Measurements from ENCODE around the gene VPS50.

Gene VPS50

GRCh38 chr7:93314449-93314848, 82.3 kb downstream of the VPS50 start:
- Histone ChIP-seq H4K20me1 (ENCODE audit: control insufficient read depth, insufficient read depth, low read depth, low read length) (no peaks in the 10 kb centered on the region), H3K27me3 (ENCODE audit: control insufficient read depth, low read length) (no peaks in the 10 kb centered on the region), H3F3A (ENCODE audit: control insufficient read depth, insufficient read depth) (0 out of 2 replicates have a peak, but pooled peaks cover 2% of the 10 kb centered on the region), H3K9me3 (ENCODE audit: control insufficient read depth, insufficient read depth, low read length) (no peaks in the 10 kb centered on the region), H3K9me2 (replicated peaks; ENCODE audit: control insufficient read depth, low read length) (no peaks in the 10 kb centered on the region), H3K36me3 (ENCODE audit: control insufficient read depth, low read length) (peaks cover 3% of the 10 kb centered on the region; the same call in 1 of the 2 replicates), H3K79me2 (ENCODE audit: control insufficient read depth, low read length) (no peaks in the 10 kb centered on the region), H3K4me3 (ENCODE audit: low read length) (no peak overlapping the region), H3K4me1 (ENCODE audit: control insufficient read depth, low read length) (no peaks in the 10 kb centered on the region), H3K27ac (ENCODE audit: low read depth, low read length) (no peak overlapping the region), H3K4me2 (ENCODE audit: low read length) (no peak overlapping the region)
- no peak for TF ChIP-seq EZH2phosphoT487 (IDR thresholded peaks at IDR 0.05; ENCODE audit: borderline replicate concordance, low read length)
- TF ChIP-seq, protein P1, sequence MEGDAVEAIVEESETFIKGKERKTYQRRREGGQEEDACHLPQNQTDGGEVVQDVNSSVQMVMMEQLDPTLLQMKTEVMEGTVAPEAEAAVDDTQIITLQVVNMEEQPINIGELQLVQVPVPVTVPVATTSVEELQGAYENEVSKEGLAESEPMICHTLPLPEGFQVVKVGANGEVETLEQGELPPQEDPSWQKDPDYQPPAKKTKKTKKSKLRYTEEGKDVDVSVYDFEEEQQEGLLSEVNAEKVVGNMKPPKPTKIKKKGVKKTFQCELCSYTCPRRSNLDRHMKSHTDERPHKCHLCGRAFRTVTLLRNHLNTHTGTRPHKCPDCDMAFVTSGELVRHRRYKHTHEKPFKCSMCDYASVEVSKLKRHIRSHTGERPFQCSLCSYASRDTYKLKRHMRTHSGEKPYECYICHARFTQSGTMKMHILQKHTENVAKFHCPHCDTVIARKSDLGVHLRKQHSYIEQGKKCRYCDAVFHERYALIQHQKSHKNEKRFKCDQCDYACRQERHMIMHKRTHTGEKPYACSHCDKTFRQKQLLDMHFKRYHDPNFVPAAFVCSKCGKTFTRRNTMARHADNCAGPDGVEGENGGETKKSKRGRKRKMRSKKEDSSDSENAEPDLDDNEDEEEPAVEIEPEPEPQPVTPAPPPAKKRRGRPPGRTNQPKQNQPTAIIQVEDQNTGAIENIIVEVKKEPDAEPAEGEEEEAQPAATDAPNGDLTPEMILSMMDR (IDR thresholded peaks at IDR 0.05; ENCODE audit: low read depth, low read length, poor library complexity, severe bottlenecking) = no peak

- Histone ChIP-seq H3K79me2 (ENCODE audit: control insufficient read depth, low read length) (no peaks in the 10 kb centered on the region), H3K4me3 (ENCODE audit: low read length) (no peak overlapping the region), H3K9me2 (replicated peaks; ENCODE audit: control insufficient read depth, low read length) (no peaks in the 10 kb centered on the region), H3K27me3 (ENCODE audit: control insufficient read depth, low read length) (no peaks in the 10 kb centered on the region), H3K9me3 (ENCODE audit: control insufficient read depth, insufficient read depth, low read length) (no peaks in the 10 kb centered on the region), H3K27ac (ENCODE audit: low read depth, low read length) (no peak overlapping the region), H3K4me1 (ENCODE audit: control insufficient read depth, low read length) (no peaks in the 10 kb centered on the region), H3K4me2 (ENCODE audit: low read length) (no peak overlapping the region), H4K20me1 (ENCODE audit: control insufficient read depth, insufficient read depth, low read depth, low read length) (no peaks in the 10 kb centered on the region), H3K36me3 (ENCODE audit: control insufficient read depth, low read length) (peaks cover 3% of the 10 kb centered on the region; the same call in 1 of the 2 replicates), H3F3A (ENCODE audit: control insufficient read depth, insufficient read depth) (0 out of 2 replicates have a peak, but pooled peaks cover 2% of the 10 kb centered on the region)
- TF ChIP-seq, protein P1 (IDR thresholded peaks at IDR 0.05; ENCODE audit: low read depth, low read length, poor library complexity, severe bottlenecking) = no peak
- no peak for TF ChIP-seq EZH2phosphoT487 (IDR thresholded peaks at IDR 0.05; ENCODE audit: borderline replicate concordance, low read length)
These were observed 83.7 kb downstream of the VPS50 start for GRCh38 chr7:93315896-93316295.

- no peaks in the 10 kb centered on the region for H3K4me1 ChIP-seq (ENCODE audit: control insufficient read depth, low read length)
- no peaks in the 10 kb centered on the region for H3K27me3 ChIP-seq (ENCODE audit: control insufficient read depth, low read length)
- TF ChIP-seq EZH2phosphoT487 (IDR thresholded peaks at IDR 0.05; ENCODE audit: borderline replicate concordance, low read length) = no peak
- TF ChIP-seq, protein P1 (IDR thresholded peaks at IDR 0.05; ENCODE audit: low read depth, low read length, poor library complexity, severe bottlenecking) = no peak
- peaks cover 3% of the 10 kb centered on the region; the same call in 1 of the 2 replicates for H3K36me3 ChIP-seq (ENCODE audit: control insufficient read depth, low read length)
- H3F3A ChIP-seq (ENCODE audit: control insufficient read depth, insufficient read depth) = 0 out of 2 replicates have a peak, but pooled peaks cover 2% of the 10 kb centered on the region
- no peaks in the 10 kb centered on the region for H4K20me1 ChIP-seq (ENCODE audit: control insufficient read depth, insufficient read depth, low read depth, low read length)
- H3K9me2 ChIP-seq (replicated peaks; ENCODE audit: control insufficient read depth, low read length) = no peaks in the 10 kb centered on the region
- H3K79me2 ChIP-seq (ENCODE audit: control insufficient read depth, low read length) = no peaks in the 10 kb centered on the region
- no peak overlapping the region for H3K4me3 ChIP-seq (ENCODE audit: low read length)
- H3K4me2 ChIP-seq (ENCODE audit: low read length) = no peak overlapping the region
- no peaks in the 10 kb centered on the region for H3K9me3 ChIP-seq (ENCODE audit: control insufficient read depth, insufficient read depth, low read length)
- no peak overlapping the region for H3K27ac ChIP-seq (ENCODE audit: low read depth, low read length)
These were observed 84.6 kb downstream of the VPS50 start for GRCh38 chr7:93316730-93317129.

All from DOHH2 (cell line).